ENCODE data around the gene USP7. TPM values are rescaled to one million over a fixed set of nuclear protein-coding genes. Genes with fewer than 3 reads are reported as not detected.

The USP7 gene
- total RNA-seq, 1 donor from 2014 or later = 70.4 TPM

- no peak for DNase-seq (ENCODE audit: low read depth)
Measured at GRCh38 chr16:8952281-8952751, 11.4 kb downstream of the USP7 start.

- DNase-seq (ENCODE audit: low read depth) = no peak
Measured at GRCh38 chr16:8951447-8952280, 12.0 kb downstream of the USP7 start.

- DNase-seq (ENCODE audit: low read depth) = peak; percentile 73
Measured at GRCh38 chr16:8950580-8951077, 13.1 kb downstream of the USP7 start.

- no peak for DNase-seq (ENCODE audit: low read depth)
Measured at GRCh38 chr16:8949536-8950418, 13.9 kb downstream of the USP7 start.

GRCh38 chr16:8948831-8949230 is 14.9 kb downstream of the USP7 start:
- DNase-seq (ENCODE audit: low read depth) = no peak

- no peak for DNase-seq (ENCODE audit: low read depth)
Measured at GRCh38 chr16:8948069-8948593, 15.6 kb downstream of the USP7 start.

- DNase-seq (ENCODE audit: low read depth) = no peak
Measured at GRCh38 chr16:8946544-8946943, 17.2 kb downstream of the USP7 start.

- DNase-seq (ENCODE audit: low read depth) = no peak
Measured at GRCh38 chr16:8945626-8946296, 17.9 kb downstream of the USP7 start.

- DNase-seq (ENCODE audit: low read depth) = no peak
Measured at GRCh38 chr16:8943966-8944759, 19.5 kb downstream of the USP7 start.

GRCh38 chr16:8943001-8943763 is 20.5 kb downstream of the USP7 start:
- DNase-seq (ENCODE audit: low read depth) = no peak

- no peak for DNase-seq (ENCODE audit: low read depth)
Measured at GRCh38 chr16:8941718-8942344, 21.9 kb downstream of the USP7 start.

GRCh38 chr16:8937803-8938202 is 25.9 kb downstream of the USP7 start:
- DNase-seq (ENCODE audit: low read depth) = peak; percentile 52

GRCh38 chr16:8936421-8936820 is 27.3 kb downstream of the USP7 start:
- DNase-seq (ENCODE audit: low read depth) = peak; percentile 67

GRCh38 chr16:8935989-8936388 is 27.7 kb downstream of the USP7 start:
- DNase-seq (ENCODE audit: low read depth) = no peak

GRCh38 chr16:8934601-8935000 is 29.1 kb downstream of the USP7 start:
- DNase-seq (ENCODE audit: low read depth) = no peak

- peak; percentile 42 for DNase-seq (ENCODE audit: low read depth)
Measured at GRCh38 chr16:8931859-8932258, 31.8 kb downstream of the USP7 start.

- no peak for DNase-seq (ENCODE audit: low read depth)
Measured at GRCh38 chr16:8929086-8929748, 34.5 kb downstream of the USP7 start.

- DNase-seq (ENCODE audit: low read depth) = no peak
Measured at GRCh38 chr16:8928467-8928957, 35.2 kb downstream of the USP7 start.

GRCh38 chr16:8926827-8927226 is 36.9 kb downstream of the USP7 start:
- DNase-seq (ENCODE audit: low read depth) = no peak

All from renal cortical epithelial cell (primary cell).